SU-DHL-6 (cell line): ENCODE measurements around the gene PPP1R8.
"Not testable (repeated sequence)": the region's sequence is repeated elsewhere in the genome, so short reads cannot be mapped to it uniquely, and the experiment has no call there.

Experiments used
- H2AFZ ChIP-seq: fragments of 200-600 bp; sonication (generic); 2 replicates; pipeline ENCODE4 v1.6.1; 2014; ENCODE audit warnings: low read depth, mild to moderate bottlenecking, moderate library complexity, mixed read lengths, antibody characterized with exemption, low read length; ENCODE audit not compliant: severe bottlenecking
- H3F3A ChIP-seq: fragments of 200-600 bp; shearing (Covaris generic); 2 replicates; pipeline ENCODE4 v1.6.0; 2016; ENCODE audit warnings: antibody characterized with exemption, mild to moderate bottlenecking; ENCODE audit not compliant: insufficient read depth
- H3K27ac ChIP-seq: fragments of 200-600 bp; sonication (generic); 2 replicates; pipeline ENCODE4 v1.5.1; 2016; ENCODE audit warnings: low read depth, mild to moderate bottlenecking, low read length, moderate library complexity, mixed read lengths
- H3K27me3 ChIP-seq: fragments of 200-600 bp; sonication (generic), shearing (Covaris generic); 2 replicates; pipeline ENCODE4 v1.6.0; 2014; ENCODE audit warnings: mild to moderate bottlenecking, low read length
- H3K36me3 ChIP-seq: fragments of 200-600 bp; sonication (generic); 2 replicates; pipeline ENCODE4 v1.6.1; 2014; ENCODE audit warnings: mild to moderate bottlenecking, low read length, mixed read lengths
- H3K4me2 ChIP-seq: fragments of 300-600, 200-600 bp; shearing (Covaris generic), sonication (generic); 2 replicates; pipeline ENCODE4 v1.6.0; 2014; ENCODE audit warnings: low read length, low read depth, mild to moderate bottlenecking; ENCODE audit not compliant: poor library complexity, severe bottlenecking
- H3K4me3 ChIP-seq: fragments of 200-600 bp; sonication (generic); 2 replicates; pipeline ENCODE4 v1.5.1; 2014; ENCODE audit warnings: antibody characterized with exemption, low read length, mild to moderate bottlenecking, mixed read lengths; ENCODE audit not compliant: insufficient read depth, poor library complexity, severe bottlenecking
- H3K79me2 ChIP-seq: fragments of 200-600 bp; sonication (generic); 2 replicates; pipeline ENCODE4 v1.6.1; 2014; ENCODE audit warnings: mild to moderate bottlenecking, low read length, moderate library complexity; ENCODE audit not compliant: insufficient read depth
- H3K9ac ChIP-seq: fragments of 200-600 bp; sonication (generic); 2 replicates; pipeline ENCODE4 v1.7.0; 2014; ENCODE audit warnings: mild to moderate bottlenecking, low read length
- H3K9me2 ChIP-seq: fragments of 200-600 bp; sonication (generic); replicated peaks from 2 replicates; pipeline ENCODE4 v1.6.1; 2014; ENCODE audit warnings: low read length; ENCODE audit not compliant: insufficient read depth
- H3K9me3 ChIP-seq: fragments of 200-600 bp; sonication (generic); 2 replicates; pipeline ENCODE4 v1.6.1; 2014; ENCODE audit warnings: low read length, mixed read lengths; ENCODE audit not compliant: insufficient read depth
- H4K20me1 ChIP-seq: fragments of 200-600 bp; sonication (generic); 2 replicates; pipeline ENCODE4 v1.6.1; 2014; ENCODE audit warnings: low read depth, mild to moderate bottlenecking, antibody characterized with exemption, low read length, moderate library complexity, mixed read lengths
- EZH2phosphoT487 ChIP-seq: fragments of 200-600 bp; sonication (generic), shearing (Covaris generic); conservative IDR thresholded peaks from 2 replicates; pipeline ENCODE4 v1.6.1; 2018; ENCODE audit warnings: mild to moderate bottlenecking, antibody characterized with exemption, low read length, moderate library complexity, mixed read lengths
- TF ChIP-seq, protein P1 (sequence below): fragments of 200-600 bp; sonication (generic); IDR thresholded peaks from one replicate; pipeline ENCODE4 v1.5.1; 2017; ENCODE audit warnings: antibody characterized with exemption, mild to moderate bottlenecking, low read length, moderate library complexity; ENCODE audit not compliant: insufficient read depth, poor library complexity, severe bottlenecking

Gene PPP1R8

DNA sequence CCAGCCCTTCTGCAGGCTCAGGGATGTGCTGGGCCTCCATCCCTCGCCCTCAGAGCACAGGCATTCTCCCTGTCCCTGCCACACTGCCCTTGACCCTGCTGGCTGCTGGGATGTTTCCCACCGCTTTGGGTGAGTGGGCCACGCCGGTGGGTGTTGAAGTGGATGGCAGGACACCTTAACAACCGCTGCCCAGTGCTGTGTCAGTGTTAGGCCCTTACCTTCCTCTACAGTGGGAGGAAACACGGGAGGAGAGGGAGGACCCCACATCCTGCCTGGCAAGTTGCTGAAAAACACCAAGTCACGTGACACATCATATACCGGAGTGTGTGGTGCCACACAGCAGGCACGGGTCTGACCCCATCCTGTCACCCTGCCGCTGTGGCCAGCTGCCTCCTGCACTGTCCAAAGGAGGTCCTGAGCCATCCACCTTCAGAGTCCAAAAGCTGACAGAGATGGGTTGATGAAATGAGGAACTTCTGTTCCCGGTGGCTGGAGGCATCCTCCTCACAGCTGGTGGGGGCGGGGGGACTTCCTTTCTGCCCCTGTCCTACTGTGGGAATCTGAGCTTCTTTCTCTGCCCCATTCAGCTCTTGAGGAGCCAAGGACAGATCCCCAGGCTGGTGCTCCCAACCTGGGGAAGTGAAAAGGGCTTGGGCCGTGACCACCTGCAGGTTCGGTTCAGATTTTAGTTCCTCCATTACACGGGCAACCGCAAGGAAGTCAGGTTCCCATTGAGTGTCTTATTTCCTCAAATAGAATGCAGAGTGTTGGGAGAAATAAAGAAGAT lies 38.5 kb downstream of the PPP1R8 start:
- no peak for TF ChIP-seq EZH2phosphoT487
- TF ChIP-seq, protein P1, sequence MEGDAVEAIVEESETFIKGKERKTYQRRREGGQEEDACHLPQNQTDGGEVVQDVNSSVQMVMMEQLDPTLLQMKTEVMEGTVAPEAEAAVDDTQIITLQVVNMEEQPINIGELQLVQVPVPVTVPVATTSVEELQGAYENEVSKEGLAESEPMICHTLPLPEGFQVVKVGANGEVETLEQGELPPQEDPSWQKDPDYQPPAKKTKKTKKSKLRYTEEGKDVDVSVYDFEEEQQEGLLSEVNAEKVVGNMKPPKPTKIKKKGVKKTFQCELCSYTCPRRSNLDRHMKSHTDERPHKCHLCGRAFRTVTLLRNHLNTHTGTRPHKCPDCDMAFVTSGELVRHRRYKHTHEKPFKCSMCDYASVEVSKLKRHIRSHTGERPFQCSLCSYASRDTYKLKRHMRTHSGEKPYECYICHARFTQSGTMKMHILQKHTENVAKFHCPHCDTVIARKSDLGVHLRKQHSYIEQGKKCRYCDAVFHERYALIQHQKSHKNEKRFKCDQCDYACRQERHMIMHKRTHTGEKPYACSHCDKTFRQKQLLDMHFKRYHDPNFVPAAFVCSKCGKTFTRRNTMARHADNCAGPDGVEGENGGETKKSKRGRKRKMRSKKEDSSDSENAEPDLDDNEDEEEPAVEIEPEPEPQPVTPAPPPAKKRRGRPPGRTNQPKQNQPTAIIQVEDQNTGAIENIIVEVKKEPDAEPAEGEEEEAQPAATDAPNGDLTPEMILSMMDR = no peak
- Histone ChIP-seq H3K4me2 (peak overlapping the region; percentile 38), H3K36me3 (no peaks in the 10 kb centered on the region), H3K79me2 (no peaks in the 10 kb centered on the region), H3K27ac (no peak overlapping the region), H3K9me3 (no peaks in the 10 kb centered on the region), H3K4me3 (no peak overlapping the region), H3K9me2 (no peaks in the 10 kb centered on the region), H4K20me1 (no peaks in the 10 kb centered on the region), H3K9ac (0 out of 2 replicates have a peak overlapping the region, but pooled peaks have one; percentile 10), H3F3A (no peaks in the 10 kb centered on the region), H3K27me3 (no peaks in the 10 kb centered on the region), H2AFZ (peak overlapping the region; percentile 14)

DNA sequence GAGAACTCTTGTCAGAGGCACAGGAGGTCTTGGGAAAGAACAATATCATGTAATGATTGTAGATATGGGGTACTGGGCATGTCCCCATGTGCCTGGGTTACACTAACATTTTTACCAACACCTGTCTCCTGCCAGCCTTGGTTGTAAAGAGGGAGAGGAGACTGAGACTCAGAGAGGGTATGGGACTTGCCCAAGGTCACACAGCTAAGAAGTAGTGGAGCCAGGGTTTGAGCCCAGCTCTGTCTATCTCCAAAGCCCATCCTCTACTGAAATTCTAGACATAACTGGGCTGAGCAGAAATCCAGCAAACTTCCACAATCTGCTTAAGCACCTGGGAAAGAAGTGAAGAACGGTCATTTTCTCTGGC lies 39.1 kb downstream of the PPP1R8 start:
- Histone ChIP-seq H3K27me3 (no peaks in the 10 kb centered on the region), H3K36me3 (no peaks in the 10 kb centered on the region), H3K4me2 (peak overlapping the region; percentile 38), H3K27ac (no peak overlapping the region), H2AFZ (no peak overlapping the region), H3K9ac (0 out of 2 replicates have a peak overlapping the region, but pooled peaks have one; percentile 10), H3K9me3 (no peaks in the 10 kb centered on the region), H3K9me2 (no peaks in the 10 kb centered on the region), H3F3A (no peaks in the 10 kb centered on the region), H3K4me3 (no peak overlapping the region), H4K20me1 (no peaks in the 10 kb centered on the region), H3K79me2 (no peaks in the 10 kb centered on the region)
- TF ChIP-seq, protein P1 = no peak
- no peak for TF ChIP-seq EZH2phosphoT487

DNA sequence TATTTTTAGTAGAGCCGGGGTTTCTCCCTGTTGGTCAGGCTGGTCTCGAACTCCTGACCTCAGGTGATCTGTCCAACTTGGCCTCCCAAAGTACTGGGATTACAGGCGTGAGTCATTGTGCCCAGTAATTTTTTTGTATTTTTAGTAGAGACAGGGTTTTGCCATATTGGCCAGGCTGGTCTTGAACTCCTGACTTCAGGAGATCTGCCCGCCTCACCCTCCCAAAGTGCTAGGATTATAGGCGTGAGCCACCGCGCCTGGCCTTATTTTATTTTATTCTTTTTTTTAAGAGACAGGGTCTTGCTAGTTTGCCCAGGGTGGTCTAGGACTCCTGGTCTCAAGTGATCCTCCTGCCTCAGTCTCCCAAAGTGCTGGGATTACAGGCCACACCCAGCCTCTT lies 40.5 kb downstream of the PPP1R8 start:
- H3F3A ChIP-seq, H2AFZ ChIP-seq, H3K79me2 ChIP-seq, H3K4me2 ChIP-seq, H3K9me3 ChIP-seq, H3K9ac ChIP-seq, H4K20me1 ChIP-seq, H3K9me2 ChIP-seq, H3K27me3 ChIP-seq, H3K36me3 ChIP-seq, H3K27ac ChIP-seq, H3K4me3 ChIP-seq: not testable (repeated sequence)

DNA sequence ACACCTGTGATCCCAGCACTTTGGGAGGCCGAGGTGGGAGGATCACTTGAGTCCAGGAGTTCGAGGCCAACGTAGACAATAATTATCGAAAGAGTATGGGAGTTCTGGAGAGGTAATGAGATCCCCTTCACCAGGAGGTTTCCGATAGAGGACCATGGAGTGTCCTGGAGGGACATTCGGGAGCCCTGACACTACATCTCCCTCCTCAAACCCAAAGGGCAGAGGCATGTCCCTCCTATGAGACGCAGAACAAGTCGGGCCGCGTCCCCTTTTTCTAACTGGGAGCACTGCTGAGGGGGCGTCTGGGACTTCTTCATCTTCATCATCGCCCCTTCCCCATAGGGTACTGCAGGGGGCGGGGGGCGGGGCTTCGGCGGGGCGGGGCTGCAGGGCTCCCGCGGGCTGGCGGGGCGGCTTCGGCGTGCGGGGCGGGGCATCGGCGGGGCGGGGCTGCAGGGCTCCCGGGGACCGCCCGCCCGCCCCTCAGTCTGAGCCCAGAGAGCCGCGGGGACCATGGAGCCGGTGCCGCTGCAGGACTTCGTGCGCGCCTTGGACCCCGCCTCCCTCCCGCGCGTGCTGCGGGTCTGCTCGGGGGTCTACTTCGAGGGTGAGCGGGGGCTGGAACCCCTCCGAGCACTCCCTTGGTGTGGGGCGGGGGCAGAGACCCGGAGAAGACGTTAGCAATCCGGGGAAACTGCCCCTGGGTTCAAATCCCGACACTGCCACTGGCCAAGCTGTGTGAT lies 41.6 kb downstream of the PPP1R8 start, which contains the start of gene THEMIS2:
THEMIS2 (plus strand) TSS at position 486 of the 743 bp plus-strand sequence; CDS start at position 514, 28 bp downstream.
- Histone ChIP-seq H2AFZ (peak within 1 kb of the TSS; percentile 29), H3K36me3 (no peaks in the 10 kb centered on the region), H3K4me3 (peak within 1 kb of the TSS; percentile 35), H3K27me3 (no peaks in the 10 kb centered on the region), H3K9me3 (no peaks in the 10 kb centered on the region), H3F3A (no peaks in the 10 kb centered on the region), H3K9ac (peak within 1 kb of the TSS; percentile 26; the same call in 1 of the 2 replicates), H3K9me2 (no peaks in the 10 kb centered on the region), H3K27ac (no peak within 1 kb of the TSS), H3K79me2 (no peaks in the 10 kb centered on the region), H4K20me1 (no peaks in the 10 kb centered on the region), H3K4me2 (peak within 1 kb of the TSS; percentile 53)
- TF ChIP-seq EZH2phosphoT487 = no peak
- TF ChIP-seq, protein P1 = no peak
